HepG2 (cell line): Measurements from ENCODE around the gene CLIP2. TPM values are rescaled to one million over a fixed set of nuclear protein-coding genes. Genes with fewer than 3 reads are reported as not detected.
A peak's percentile ranks its signal among the peaks of the same experiment; 100 is the strongest.
"Not testable (repeated sequence)": the region's sequence is repeated elsewhere in the genome, so short reads cannot be mapped to it uniquely, and the experiment has no call there.

ENCODE experiments used
- ATAC-seq: fragments of 200-7000 bp; cut with Tn5 transposase; 3 replicates; pipeline ENCODE4 v1.9.1; 2020; ENCODE audit warnings: mild to moderate bottlenecking, moderate library complexity
- BruUV-seq: library from RNA; stranded (reverse); fragments of 400-500 nt; replicated peaks from 2 replicates; lab custom pipeline; 2021; lab: Mats Ljungman, UMichigan
- CTCF ChIA-PET: fragments of 300-600 bp; formaldehyde crosslinking; extraction: SDS; loops from one replicate; lab custom pipeline; 2021; ENCODE audit warnings: low total read pairs, inconsistent platforms, low intra/inter-chr PET ratio; lab: Yijun Ruan, JAX
- POLR2A ChIA-PET: fragments of 350-600 bp; sonication (Branson Sonifier 250); formaldehyde crosslinking; loops from one replicate; lab custom pipeline; 2020; ENCODE audit warnings: antibody characterized with exemption, inconsistent platforms; lab: Yijun Ruan, JAX
- DNase-seq: peaks from one replicate; pipeline ENCODE4 v3.0.0-alpha.2; 2015; ENCODE audit warnings: low spot score
- FAIRE-seq: peaks from 3 replicates; lab custom pipeline; 2011; peaks lifted over from hg19 to GRCh38; lab: Jason Lieb, UNC
- H2AFZ ChIP-seq: one replicate; pipeline ENCODE4 v1.6.1; 2011; ENCODE audit warnings: low read length, inconsistent platforms
- H3K27ac ChIP-seq: fragments of 300-600 bp; 3 replicates; pipeline ENCODE4 v1.8.0; 2011; ENCODE audit warnings: mixed run types, mild to moderate bottlenecking, mixed read lengths, low read length, inconsistent platforms; ENCODE audit not compliant: insufficient read depth; ENCODE audit errors: extremely low read length
- H3K27me3 ChIP-seq, 2 experiments: fragments of 200-600 bp in 1 of 2; 2 replicates in 1 of 2; 3 replicates in 1 of 2; pipeline versions ENCODE4 v1.6.0 to v1.8.0; 2011; ENCODE audit warnings: low read length in 2 of 2, mild to moderate bottlenecking in 2 of 2, moderate library complexity in 2 of 2, inconsistent platforms in 1 of 2; ENCODE audit not compliant: insufficient read depth in 2 of 2, control insufficient read depth in 1 of 2
- H3K36me3 ChIP-seq, 2 experiments: fragments of 200-600 bp in 1 of 2; replicated peaks in 1 of 2; 2 replicates in 1 of 2; 3 replicates in 1 of 2; pipeline versions ENCODE4 v1.5.1 to v1.8.0; 2011; ENCODE audit warnings: low read length in 2 of 2, inconsistent platforms in 1 of 2; ENCODE audit not compliant: insufficient read depth in 2 of 2, control insufficient read depth in 1 of 2
- H3K4me1 ChIP-seq: 2 replicates; pipeline ENCODE4 v1.5.1; 2012; ENCODE audit warnings: low read length, inconsistent platforms; ENCODE audit not compliant: insufficient read depth
- H3K4me2 ChIP-seq: 2 replicates; pipeline ENCODE4 v1.6.0; 2011; ENCODE audit warnings: low read depth, low read length, inconsistent platforms
- H3K4me3 ChIP-seq, 3 experiments: fragments of 200-600 bp in 1 of 3; sonication (generic), shearing (Covaris generic) in 1 of 3; replicated peaks in 1 of 3; 2 replicates each; pipeline ENCODE4 v1.5.1; 2011 to 2016; ENCODE audit warnings: low read length in 3 of 3, inconsistent platforms in 2 of 3, low read depth in 2 of 3, mild to moderate bottlenecking in 2 of 3, control low read depth in 1 of 3, mixed read lengths in 1 of 3; ENCODE audit not compliant: insufficient read depth in 1 of 3
- H3K79me2 ChIP-seq: one replicate; pipeline ENCODE4 v1.6.1; 2011; ENCODE audit warnings: low read length, inconsistent platforms; ENCODE audit not compliant: insufficient read depth
- H3K9ac ChIP-seq: 2 replicates; pipeline ENCODE4 v1.6.0; 2011; ENCODE audit warnings: mild to moderate bottlenecking, low read depth, low read length, inconsistent platforms; ENCODE audit not compliant: insufficient read depth
- H3K9me3 ChIP-seq: 2 replicates; pipeline ENCODE4 v1.5.1; 2012; ENCODE audit warnings: mild to moderate bottlenecking, low read length
- H4K20me1 ChIP-seq: 2 replicates; pipeline ENCODE4 v1.6.0; 2011; ENCODE audit warnings: inconsistent platforms, mild to moderate bottlenecking, low read length, moderate library complexity; ENCODE audit not compliant: insufficient read depth
- AGO2 ChIP-seq: fragments of 200-400 bp; formaldehyde crosslinking; optimal IDR thresholded peaks from 2 replicates; pipeline ENCODE3; 2017; ENCODE audit warnings: mild to moderate bottlenecking, low read depth, low read length, moderate library complexity
- ARNTL ChIP-seq: sonication (generic); formaldehyde crosslinking; IDR thresholded peaks from 2 replicates; pipeline ENCODE4 v1.4.0; 2020; ENCODE audit warnings: mild to moderate bottlenecking, missing genetic modification reagents
- ATF3 ChIP-seq: sonication (generic); formaldehyde crosslinking; IDR thresholded peaks from 2 replicates; pipeline ENCODE4 v1.4.0; 2020; ENCODE audit warnings: missing genetic modification reagents
- ATF4 ChIP-seq, 2 experiments: fragments of 450-650 bp in 1 of 2; sonication (generic) in 1 of 2; formaldehyde crosslinking; IDR thresholded peaks; 2 replicates each; pipeline versions ENCODE4 v1.5.0 to v1.8.0; 2020 to 2022; ENCODE audit warnings: mild to moderate bottlenecking in 1 of 2, missing genetic modification reagents in 1 of 2
- CEBPB ChIP-seq: IDR thresholded peaks from 2 replicates; pipeline ENCODE4 v1.6.1; 2011; ENCODE audit warnings: low read depth, low read length, improper control_type of control experiment, borderline replicate concordance
- CEBPG ChIP-seq: IDR thresholded peaks from 2 replicates; pipeline ENCODE4 v1.6.1; 2016
- ELK4 ChIP-seq: sonication (generic); formaldehyde crosslinking; IDR thresholded peaks from 2 replicates; pipeline ENCODE4 v1.9.0; 2021; ENCODE audit warnings: missing genetic modification reagents, borderline replicate concordance
- MTF2 ChIP-seq: sonication (generic); formaldehyde crosslinking; IDR thresholded peaks from 2 replicates; pipeline ENCODE4 v1.5.0; 2020; ENCODE audit warnings: missing genetic modification reagents, borderline replicate concordance
- RFX5 ChIP-seq: IDR thresholded peaks from 2 replicates; pipeline ENCODE4 v1.6.1; 2011; ENCODE audit warnings: low read depth, low read length, improper control_type of control experiment
- ZNF264 ChIP-seq: sonication (generic); formaldehyde crosslinking; IDR thresholded peaks from 2 replicates; pipeline ENCODE4 v1.4.0; 2020; ENCODE audit warnings: missing genetic modification reagents
- ZNF709 ChIP-seq: sonication (generic); formaldehyde crosslinking; IDR thresholded peaks from 2 replicates; pipeline ENCODE4 v1.5.0; 2020; ENCODE audit warnings: mild to moderate bottlenecking, missing genetic modification reagents
- WGBS: methylation state at CpG from one replicate; pipeline ENCODE4 v1.1.6; 2017; ENCODE audit warnings: low lambda C conversion rate; 5-methylcytosine and 5-hydroxymethylcytosine counted together
- in situ Hi-C: cut with HindIII; loops from 2 replicates; pipeline ENCODE4 v1.10.0; 2017; ENCODE audit warnings: low pct_unique_long_range_greater_than_20kb; ENCODE audit not compliant: extremely low pct_ligation_motif_present
- intact Hi-C: fragments of 100-400 bp; cut with micrococcal nuclease; formaldehyde crosslinking; loops from one replicate; pipeline ENCODE4 v1.10.0; 2022; ENCODE audit not compliant: unreplicated experiment
- polyA plus RNA-seq, 8 experiments: library from polyadenylated mRNA; depleted of rRNA in 3 of 8; stranded (reverse) in 7 of 8; unstranded in 1 of 8; fragments of >200 nt; fragmentation: Illumina TruSeq in 4 of 8; extraction: Trizol in 4 of 8; gene quantifications; 2 replicates each; pipeline versions ENCODE4 v1.2.1 to v1.2.3, GENCODE V29; 2011 to 2016; ENCODE audit warnings: low read depth in 4 of 8, missing spikeins in 1 of 8, mixed read lengths in 1 of 8; ENCODE audit not compliant: insufficient read depth in 1 of 8
- total RNA-seq, 5 experiments: library from RNA; depleted of rRNA; stranded (reverse); fragments of >200 nt; fragmentation: Illumina TruSeq; extraction: Trizol; gene quantifications; 2 replicates each; pipeline ENCODE4 v1.2.3, GENCODE V29; 2016; ENCODE audit warnings: low read depth in 1 of 5

The CLIP2 gene
- total and polyA plus RNA-seq, 2 of the 13 experiments (the other 11 are each of a cell fraction or from before 2014, with no cell fraction given): 6.5 to 17.4 TPM

DNA sequence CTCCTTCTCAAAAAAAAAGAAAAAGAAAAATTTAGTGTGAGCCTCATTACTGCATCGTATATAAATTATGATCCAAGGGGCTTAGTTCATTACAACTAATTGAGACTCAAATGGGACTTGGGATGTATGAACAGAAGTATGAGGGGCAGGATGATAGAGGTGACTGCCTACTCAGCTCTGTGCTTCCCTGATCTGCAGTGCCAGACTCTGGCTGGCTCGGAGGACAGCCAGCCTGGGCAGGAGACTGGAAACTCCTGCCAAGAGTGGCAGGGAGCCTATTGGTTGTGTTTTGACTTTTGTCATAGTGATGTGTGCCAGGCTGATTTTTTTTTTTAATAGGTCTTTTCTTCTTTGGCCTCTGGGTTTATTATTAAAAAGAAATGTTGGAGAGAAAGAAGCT is 90.7 kb downstream of the CLIP2 start (continued):
- TF ChIP-seq ZNF709: no peak
- no peak for TF ChIP-seq ELK4 (CRISPR knock-in tag)
- TF ChIP-seq ZNF264 (CRISPR knock-in tag): no peak
- no peak for TF ChIP-seq MTF2

GRCh38 chr7:74380720-74381119 is 91.5 kb downstream of the CLIP2 start:
- Histone ChIP-seq H3K9me3 (no peaks in the 10 kb centered on the region), H3K9ac (no peak overlapping the region), H3K4me1 (peaks cover 34% of the 10 kb centered on the region), H3K36me3 (peaks cover 2 to 11% of the 10 kb centered on the region in 2 experiments; a peak in 2 of 5 replicates), H3K27me3 (no peaks in the 10 kb centered on the region), H4K20me1 (no peaks in the 10 kb centered on the region), H3K79me2 (no peaks in the 10 kb centered on the region), H3K4me3 (no peak overlapping the region), H3K27ac (no peak overlapping the region), H2AFZ (no peak overlapping the region), H3K4me2 (no peak overlapping the region)
- peak; percentile 25 for DNase-seq
- in situ Hi-C loops: no loop called here
- FAIRE-seq: peak; percentile 18
- 72% methylated on average over 7 of the region's 7 CpGs for WGBS
- CTCF ChIA-PET: no interaction called here
- intact Hi-C loops: no loop called here
- peak; percentile 70 for ATAC-seq
- BruUV-seq: no TSS peak
- POLR2A ChIA-PET: interaction anchor here (1.0 kb wide), 1 partner anchor 160 kb away, joined by 3 read pairs; no protein-coding TSS in a partner anchor
- TF ChIP-seq ARNTL (CRISPR knock-in tag): no peak
- TF ChIP-seq AGO2: peak; percentile 41
- TF ChIP-seq RFX5: no peak
- peak in 1 of 2 experiments; percentile 65; a peak in 1 of 4 replicates for TF ChIP-seq ATF4 (CRISPR knock-in tag; IDR thresholded peaks at IDR 0.05)
- 0 out of 2 replicates have a peak, but pooled peaks have one; percentile 30 for TF ChIP-seq ATF3 (CRISPR knock-in tag)
- TF ChIP-seq CEBPB: peak; percentile 74; the same call in 1 of the 2 replicates
- TF ChIP-seq CEBPG (CRISPR knock-in tag): peak; percentile 68

DNA sequence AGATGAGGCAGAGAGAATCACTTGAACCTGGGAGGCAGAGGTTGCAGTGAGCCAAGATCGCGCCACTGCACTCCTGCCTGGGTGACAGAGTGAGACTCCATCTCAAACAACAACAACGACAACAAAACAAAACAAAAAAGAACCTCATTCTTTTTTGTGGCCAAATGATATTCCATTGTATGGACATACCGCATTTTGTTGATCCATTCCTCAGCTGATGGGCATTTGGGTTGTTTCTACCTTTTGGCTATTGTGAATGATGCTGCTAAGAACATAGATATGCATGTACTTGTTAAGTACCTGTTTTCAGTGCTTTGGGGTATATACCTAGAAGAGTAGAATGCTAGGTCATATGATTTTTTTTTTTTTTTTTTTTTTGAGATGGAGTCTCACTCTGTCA is 94.9 kb downstream of the CLIP2 start:
- FAIRE-seq, H3K9ac ChIP-seq, in situ Hi-C loops, CTCF ChIA-PET, ATAC-seq, H2AFZ ChIP-seq, H4K20me1 ChIP-seq, DNase-seq, H3K9me3 ChIP-seq, BruUV-seq, H3K27ac ChIP-seq, H3K4me2 ChIP-seq, H3K79me2 ChIP-seq, POLR2A ChIA-PET, intact Hi-C loops, H3K4me3 ChIP-seq, H3K27me3 ChIP-seq: not testable (repeated sequence)
- 86% methylated on average over 4 of the region's 4 CpGs for WGBS
- H3K4me1 ChIP-seq: peaks cover 34% of the 10 kb centered on the region
- peaks cover 3 to 13% of the 10 kb centered on the region in 2 experiments; a peak in 3 of 5 replicates for H3K36me3 ChIP-seq
